HL-60/S4 (cell line): ENCODE data around the gene RIPK4.
"Not testable (repeated sequence)": the region's sequence is repeated elsewhere in the genome, so short reads cannot be mapped to it uniquely, and the experiment has no call there.

Experiments
- in situ Hi-C: fragments of 300-500 bp; cut with MboI; formaldehyde crosslinking; loops from 2 replicates; pipeline ENCODE4 v1.14.3; 2022; ENCODE audit warnings: low sequenced_read_pairs

Gene RIPK4

GRCh38 chr21:41741253-41742072 is 25.4 kb downstream of the RIPK4 start:
- in situ Hi-C loops = no loop called here

- in situ Hi-C loops = no loop called here
Measured at GRCh38 chr21:41740604-41741252, 26.1 kb downstream of the RIPK4 start.

GRCh38 chr21:41739936-41740335 is 26.9 kb downstream of the RIPK4 start:
- in situ Hi-C loops = no loop called here

GRCh38 chr21:41739011-41739410 is 27.8 kb downstream of the RIPK4 start:
- in situ Hi-C loops = no loop called here

GRCh38 chr21:41737651-41738324 is 29.1 kb downstream of the RIPK4 start:
- in situ Hi-C loops = no loop called here

GRCh38 chr21:41736423-41736822 is 30.4 kb downstream of the RIPK4 start:
- in situ Hi-C loops = no loop called here

- in situ Hi-C loops = no loop called here
Measured at GRCh38 chr21:41733951-41734689, 32.7 kb downstream of the RIPK4 start.

GRCh38 chr21:41731081-41731480 is 35.8 kb downstream of the RIPK4 start:
- in situ Hi-C loops = no loop called here

GRCh38 chr21:41730367-41730765 is 36.5 kb downstream of the RIPK4 start:
- in situ Hi-C loops = no loop called here

GRCh38 chr21:41729701-41730366 is 37.0 kb downstream of the RIPK4 start:
- in situ Hi-C loops = no loop called here

GRCh38 chr21:41727784-41728763 is 38.8 kb downstream of the RIPK4 start:
- in situ Hi-C loops = no loop called here

- in situ Hi-C loops = no loop called here
Measured at GRCh38 chr21:41726970-41727783, 39.7 kb downstream of the RIPK4 start.

- in situ Hi-C loops = no loop called here
Measured at GRCh38 chr21:41726630-41726969, 40.3 kb downstream of the RIPK4 start.

- in situ Hi-C loops = no loop called here
Measured at GRCh38 chr21:41726058-41726558, 40.7 kb downstream of the RIPK4 start.

GRCh38 chr21:41725421-41726031 is 41.3 kb downstream of the RIPK4 start:
- in situ Hi-C loops = no loop called here

- in situ Hi-C loops = not testable (repeated sequence)
Measured at GRCh38 chr21:41723835-41724234, 43.0 kb downstream of the RIPK4 start.

GRCh38 chr21:41722052-41723018 is 44.5 kb downstream of the RIPK4 start:
- in situ Hi-C loops = no loop called here
